RWPE2 (cell line): ENCODE measurements around the gene OPN3.
A peak's percentile ranks its signal among the peaks of the same experiment; 100 is the strongest.
"Not testable (repeated sequence)": the region's sequence is repeated elsewhere in the genome, so short reads cannot be mapped to it uniquely, and the experiment has no call there.

Experiments
- ATAC-seq: fragments of 200-7000 bp; cut with Tn5 transposase; 3 replicates; pipeline ENCODE4 v1.9.1; 2021; ENCODE audit warnings: low read depth
- DNase-seq: peaks from one replicate; pipeline ENCODE4 v3.0.0-alpha.2; 2020; ENCODE audit warnings: low spot score
- H3K27ac ChIP-seq: fragments of 450-650 bp; 2 replicates; pipeline ENCODE4 v1.5.1; 2017; ENCODE audit warnings: mild to moderate bottlenecking; ENCODE audit not compliant: poor library complexity, severe bottlenecking
- H3K27me3 ChIP-seq: fragments of 250-450 bp; sonication (Bioruptor Pico); 2 replicates; pipeline ENCODE4 v1.5.1; 2021; ENCODE audit warnings: mild to moderate bottlenecking, moderate library complexity; ENCODE audit not compliant: insufficient read depth, poor library complexity, severe bottlenecking
- H3K36me3 ChIP-seq: fragments of 250-450 bp; sonication (Bioruptor Pico); 2 replicates; pipeline ENCODE4 v1.5.1; 2020; ENCODE audit warnings: low read depth, mild to moderate bottlenecking, moderate library complexity
- H3K4me1 ChIP-seq: fragments of 250-450 bp; sonication (Bioruptor Pico); 2 replicates; pipeline ENCODE4 v1.5.1; 2021; ENCODE audit warnings: mild to moderate bottlenecking, moderate library complexity; ENCODE audit not compliant: insufficient read depth, poor library complexity, severe bottlenecking
- H3K4me3 ChIP-seq: fragments of 250-450 bp; sonication (Bioruptor Pico); 2 replicates; pipeline ENCODE4 v1.5.1; 2021; ENCODE audit warnings: mild to moderate bottlenecking, moderate library complexity; ENCODE audit not compliant: severe bottlenecking
- H3K9me3 ChIP-seq: fragments of 250-450 bp; sonication (Bioruptor Pico); 2 replicates; pipeline ENCODE4 v1.5.1; 2021; ENCODE audit warnings: mild to moderate bottlenecking, moderate library complexity; ENCODE audit not compliant: severe bottlenecking
- CTCF ChIP-seq: fragments of 450-650 bp; IDR thresholded peaks from one replicate; pipeline ENCODE4 v1.5.1; 2017; ENCODE audit warnings: mild to moderate bottlenecking, moderate library complexity; ENCODE audit not compliant: poor library complexity, severe bottlenecking

OPN3 gene

GRCh38 chr1:241640149-241640866 is at the start of gene OPN3, which contains the start of gene CHML:
Gene OPN3 (minus strand): TSS chr1:241640369. CDS start chr1:241640254, 115 bp downstream.
Gene CHML (minus strand): TSS chr1:241640369. CDS start chr1:241635766, 4,603 bp downstream.
- H3K9me3 ChIP-seq, result no peaks in the 10 kb centered on the region
- peak within 1 kb of the TSS; percentile 61 for H3K27ac ChIP-seq
- H3K36me3 ChIP-seq, result peaks cover 16% of the 10 kb centered on the region
- ATAC-seq, result peak; percentile 91
- H3K4me1 ChIP-seq, result peaks cover 24% of the 10 kb centered on the region
- H3K27me3 ChIP-seq, result no peaks in the 10 kb centered on the region
- H3K4me3 ChIP-seq, result peak within 1 kb of the TSS; percentile 94
- DNase-seq, result peak; percentile 83
- no peak for TF ChIP-seq CTCF

GRCh38 chr1:241688940-241689368 is 48.8 kb upstream of the OPN3 start:
- DNase-seq, result peak; percentile 73
- H3K27ac ChIP-seq, result peak overlapping the region; percentile 85
- no peak for TF ChIP-seq CTCF
- H3K4me3 ChIP-seq, result no peak overlapping the region
- H3K4me1 ChIP-seq, result peaks cover 14% of the 10 kb centered on the region
- no peaks in the 10 kb centered on the region for H3K36me3 ChIP-seq
- H3K9me3 ChIP-seq, result peaks cover 5% of the 10 kb centered on the region
- no peaks in the 10 kb centered on the region for H3K27me3 ChIP-seq
- peak; percentile 99 for ATAC-seq

- no peak for TF ChIP-seq CTCF
Observed at GRCh38 chr1:241684108-241684507, 43.9 kb upstream of the OPN3 start.

GRCh38 chr1:241682921-241683320 is 42.8 kb upstream of the OPN3 start:
- H3K36me3 ChIP-seq, result no peaks in the 10 kb centered on the region
- TF ChIP-seq CTCF, result no peak
- no peak for DNase-seq
- H3K4me1 ChIP-seq, result no peaks in the 10 kb centered on the region
- H3K4me3 ChIP-seq, result no peak overlapping the region
- no peaks in the 10 kb centered on the region for H3K27me3 ChIP-seq
- no peaks in the 10 kb centered on the region for H3K9me3 ChIP-seq
- no peak for ATAC-seq
- H3K27ac ChIP-seq, result no peak overlapping the region

More at GRCh38 chr1:241684108-241684507, 43.9 kb upstream of the OPN3 start:
- Histone ChIP-seq H3K27me3 (no peaks in the 10 kb centered on the region), H3K36me3 (no peaks in the 10 kb centered on the region), H3K9me3 (no peaks in the 10 kb centered on the region), H3K4me1 (peaks cover 6% of the 10 kb centered on the region), H3K4me3 (no peak overlapping the region), H3K27ac (no peak overlapping the region)
- ATAC-seq, result no peak
- DNase-seq, result no peak

GRCh38 chr1:241681861-241682448 is 41.8 kb upstream of the OPN3 start:
- H3K4me1 ChIP-seq, ATAC-seq, H3K27me3 ChIP-seq, H3K4me3 ChIP-seq, H3K9me3 ChIP-seq, H3K27ac ChIP-seq, H3K36me3 ChIP-seq, DNase-seq: not testable (repeated sequence)
